ENCODE measurements around the gene EFCAB14. TPM values are rescaled to one million over a fixed set of nuclear protein-coding genes. Genes with fewer than 3 reads are reported as not detected.

EFCAB14 gene
- total RNA-seq, 1 experiment from 2014 or later: 52.5 TPM

DNA sequence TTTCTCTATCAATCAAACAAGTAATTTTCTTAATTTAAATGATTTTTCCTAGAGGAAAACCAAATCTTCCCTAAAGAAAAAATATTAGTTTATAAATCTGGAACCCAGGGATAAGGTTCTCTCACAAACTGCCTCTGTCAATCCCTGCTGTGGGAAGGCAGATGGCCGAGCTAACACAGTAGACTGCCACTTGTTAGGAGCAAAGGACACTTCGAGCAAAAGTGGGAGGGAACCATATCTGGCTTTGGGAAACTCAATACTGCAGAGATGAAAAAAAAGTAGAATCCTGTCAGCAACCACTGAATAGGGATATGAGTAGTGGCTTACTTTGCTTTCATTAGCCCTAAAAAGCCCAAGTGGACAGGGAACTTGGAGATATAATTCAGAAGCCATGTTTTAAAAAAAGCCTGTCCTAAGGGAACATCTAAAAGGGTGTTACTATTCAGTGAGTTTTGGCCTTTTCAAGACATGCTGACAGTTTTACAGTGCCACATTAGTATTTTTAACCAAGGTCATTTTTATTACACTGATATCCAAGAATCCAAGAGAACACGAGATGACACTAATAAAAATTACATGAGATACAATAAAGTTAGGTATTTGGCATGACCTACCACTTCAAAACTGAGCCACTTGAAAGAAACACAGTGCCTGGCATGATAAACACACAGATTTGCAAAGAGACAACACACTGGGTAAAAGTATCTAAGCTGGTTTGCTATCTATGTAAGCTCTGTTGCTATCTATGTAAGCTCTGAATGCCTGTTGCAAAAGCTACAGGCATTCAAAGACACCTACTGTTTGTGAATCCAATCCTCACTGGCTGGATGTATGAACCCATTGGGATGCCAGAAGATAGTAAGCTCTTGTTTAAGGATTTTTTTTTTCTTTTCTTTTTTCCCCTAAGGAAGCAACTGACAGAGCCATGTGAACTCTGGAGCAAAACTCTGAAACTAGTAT lies 25.8 kb downstream of the EFCAB14 start:
- Histone ChIP-seq H3K4me2 (ENCODE audit: low read length) (no peak overlapping the region), H2AFZ (ENCODE audit: low read depth, low read length, poor library complexity, severe bottlenecking) (no peak overlapping the region), H4K20me1 (ENCODE audit: insufficient read depth) (no peaks in the 10 kb centered on the region), H3K27ac (ENCODE audit: low read depth, low read length) (no peak overlapping the region), H3K27me3 (ENCODE audit: insufficient read depth, low read length) (no peaks in the 10 kb centered on the region), H3K4me3 (replicated peaks in 1 of 2; ENCODE audit: low read depth in 1 of 2, low read length in 2 of 2) (no peak overlapping the region), H3K36me3 (ENCODE audit: control insufficient read depth in 1 of 2, insufficient read depth in 2 of 2, low read length in 2 of 2) (peaks cover 16 to 26% of the 10 kb centered on the region in 2 experiments; a peak in 3 of 4 replicates), H3K79me2 (ENCODE audit: insufficient read depth, low read length) (peaks cover 2% of the 10 kb centered on the region; the same call in 1 of the 2 replicates), H3K9me3 (ENCODE audit: control insufficient read depth in 1 of 2, insufficient read depth in 1 of 2, low read depth in 1 of 2, low read length in 2 of 2) (no peaks in the 10 kb centered on the region), H3K4me1 (ENCODE audit: control insufficient read depth in 1 of 2, insufficient read depth in 2 of 2, low read length in 2 of 2) (peaks cover 0 to 3% of the 10 kb centered on the region in 2 experiments; a peak in 1 of 4 replicates), H3K9me2 (ENCODE audit: insufficient read depth) (no peaks in the 10 kb centered on the region), H3K9ac (ENCODE audit: low read length) (no peak overlapping the region)
- ChIA-PET RAD21 (ENCODE audit: low non-redundant PET in 1 of 2, low total read pairs in 2 of 2, uncharacterized antibody in 2 of 2, unreplicated experiment in 2 of 2) (no interaction called here), POLR2A (no interaction called here), CTCF (no interaction called here)
- BruUV-seq (replicated peaks): no TSS peak
- DNase-seq (ENCODE audit: low read depth, low spot score) (no peak), ATAC-seq (no peak)
- intact Hi-C loops (cut with micrococcal nuclease): no loop called here
- TF ChIP-seq FOSL1 (IDR thresholded peaks at IDR 0.05; ENCODE audit: low read depth): no peak
- no peak for TF ChIP-seq ELF1 (IDR thresholded peaks at IDR 0.05; ENCODE audit: borderline replicate concordance, low read depth)
- no peak for TF ChIP-seq JUND (IDR thresholded peaks at IDR 0.05)
- no peak for TF ChIP-seq POLR2A (IDR thresholded peaks at IDR 0.05; ENCODE audit: borderline replicate concordance, extremely low read depth, insufficient read depth, insufficient read length)
- no peak for TF ChIP-seq YY1 (IDR thresholded peaks at IDR 0.05; ENCODE audit: extremely low read depth, insufficient replicate concordance, low read depth, low read length)
- no peak for TF ChIP-seq ZFX (IDR thresholded peaks at IDR 0.05)
- TF ChIP-seq CEBPB (IDR thresholded peaks at IDR 0.05; ENCODE audit: low read depth): no peak
- TF ChIP-seq, protein P1, sequence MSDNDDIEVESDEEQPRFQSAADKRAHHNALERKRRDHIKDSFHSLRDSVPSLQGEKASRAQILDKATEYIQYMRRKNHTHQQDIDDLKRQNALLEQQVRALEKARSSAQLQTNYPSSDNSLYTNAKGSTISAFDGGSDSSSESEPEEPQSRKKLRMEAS (IDR thresholded peaks at IDR 0.05): no peak
- no peak for TF ChIP-seq POLR2AphosphoS5 (IDR thresholded peaks at IDR 0.05; ENCODE audit: low read depth, low read length)
- no peak for TF ChIP-seq CBX3 (IDR thresholded peaks at IDR 0.05; ENCODE audit: low read depth)
- no peak for TF ChIP-seq EZH2phosphoT487 (IDR thresholded peaks at IDR 0.05; ENCODE audit: borderline replicate concordance)
